Nephron progenitor cell (in vitro differentiated cells): ENCODE measurements around the gene COL25A1.
A peak's percentile ranks its signal among the peaks of the same experiment; 100 is the strongest.

Source experiments
- DNase-seq: peaks from one replicate; pipeline ENCODE4 v3.0.0; 2021
- H3K27ac Mint-ChIP-seq: 2 replicates; pipeline ENCODE4 v1.8.0; 2021; ENCODE audit warnings: mild to moderate bottlenecking, moderate library complexity, mixed read lengths
- H3K27me3 Mint-ChIP-seq: 2 replicates; pipeline ENCODE4 v1.8.0; 2021; ENCODE audit warnings: mild to moderate bottlenecking, low read depth, mixed read lengths; ENCODE audit not compliant: poor library complexity
- H3K36me3 Mint-ChIP-seq: 2 replicates; pipeline ENCODE4 v1.8.0; 2021; ENCODE audit warnings: low read depth, mixed read lengths
- H3K4me1 Mint-ChIP-seq: 2 replicates; pipeline ENCODE4 v1.8.0; 2021; ENCODE audit warnings: mixed read lengths
- H3K4me3 Mint-ChIP-seq: 2 replicates; pipeline ENCODE4 v1.8.0; 2021; ENCODE audit warnings: mild to moderate bottlenecking, moderate library complexity, mixed read lengths
- H3K9me3 Mint-ChIP-seq: 2 replicates; pipeline ENCODE4 v1.8.0; 2021; ENCODE audit warnings: mild to moderate bottlenecking, moderate library complexity, mixed read lengths
- TF ChIP-seq, protein P1 (sequence below): fragments of 200-600 bp; sonication (generic); IDR thresholded peaks from 2 replicates; pipeline ENCODE4 v1.5.0; 2021; ENCODE audit warnings: antibody characterized with exemption

The COL25A1 gene

DNA sequence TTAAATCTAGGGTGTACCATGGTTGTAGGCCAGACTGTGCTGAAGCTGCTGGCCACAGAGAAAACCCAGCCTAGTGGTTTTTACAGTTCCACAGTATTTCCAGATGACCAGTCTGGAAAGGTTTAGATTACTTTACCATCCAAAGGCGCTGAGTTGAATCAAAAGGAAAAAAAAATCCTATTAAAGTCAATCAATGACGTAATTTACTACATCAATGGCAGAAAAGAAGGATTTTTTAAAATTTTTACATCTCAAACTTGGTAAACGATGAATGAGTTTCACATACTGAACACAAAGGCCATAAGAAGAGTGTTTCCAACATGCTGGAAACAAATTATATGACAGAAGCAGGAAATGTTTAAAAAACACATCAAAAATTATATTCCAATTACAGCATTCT lies 409.0 kb downstream of the COL25A1 start:
- Mint-ChIP-seq H3K4me1 (peaks cover 75% of the 10 kb centered on the region), H3K36me3 (no peaks in the 10 kb centered on the region), H3K4me3 (no peak overlapping the region), H3K27ac (no peak overlapping the region), H3K27me3 (no peaks in the 10 kb centered on the region), H3K9me3 (no peaks in the 10 kb centered on the region)
- TF ChIP-seq, protein P1, sequence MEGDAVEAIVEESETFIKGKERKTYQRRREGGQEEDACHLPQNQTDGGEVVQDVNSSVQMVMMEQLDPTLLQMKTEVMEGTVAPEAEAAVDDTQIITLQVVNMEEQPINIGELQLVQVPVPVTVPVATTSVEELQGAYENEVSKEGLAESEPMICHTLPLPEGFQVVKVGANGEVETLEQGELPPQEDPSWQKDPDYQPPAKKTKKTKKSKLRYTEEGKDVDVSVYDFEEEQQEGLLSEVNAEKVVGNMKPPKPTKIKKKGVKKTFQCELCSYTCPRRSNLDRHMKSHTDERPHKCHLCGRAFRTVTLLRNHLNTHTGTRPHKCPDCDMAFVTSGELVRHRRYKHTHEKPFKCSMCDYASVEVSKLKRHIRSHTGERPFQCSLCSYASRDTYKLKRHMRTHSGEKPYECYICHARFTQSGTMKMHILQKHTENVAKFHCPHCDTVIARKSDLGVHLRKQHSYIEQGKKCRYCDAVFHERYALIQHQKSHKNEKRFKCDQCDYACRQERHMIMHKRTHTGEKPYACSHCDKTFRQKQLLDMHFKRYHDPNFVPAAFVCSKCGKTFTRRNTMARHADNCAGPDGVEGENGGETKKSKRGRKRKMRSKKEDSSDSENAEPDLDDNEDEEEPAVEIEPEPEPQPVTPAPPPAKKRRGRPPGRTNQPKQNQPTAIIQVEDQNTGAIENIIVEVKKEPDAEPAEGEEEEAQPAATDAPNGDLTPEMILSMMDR: no peak
- DNase-seq: no peak

DNA sequence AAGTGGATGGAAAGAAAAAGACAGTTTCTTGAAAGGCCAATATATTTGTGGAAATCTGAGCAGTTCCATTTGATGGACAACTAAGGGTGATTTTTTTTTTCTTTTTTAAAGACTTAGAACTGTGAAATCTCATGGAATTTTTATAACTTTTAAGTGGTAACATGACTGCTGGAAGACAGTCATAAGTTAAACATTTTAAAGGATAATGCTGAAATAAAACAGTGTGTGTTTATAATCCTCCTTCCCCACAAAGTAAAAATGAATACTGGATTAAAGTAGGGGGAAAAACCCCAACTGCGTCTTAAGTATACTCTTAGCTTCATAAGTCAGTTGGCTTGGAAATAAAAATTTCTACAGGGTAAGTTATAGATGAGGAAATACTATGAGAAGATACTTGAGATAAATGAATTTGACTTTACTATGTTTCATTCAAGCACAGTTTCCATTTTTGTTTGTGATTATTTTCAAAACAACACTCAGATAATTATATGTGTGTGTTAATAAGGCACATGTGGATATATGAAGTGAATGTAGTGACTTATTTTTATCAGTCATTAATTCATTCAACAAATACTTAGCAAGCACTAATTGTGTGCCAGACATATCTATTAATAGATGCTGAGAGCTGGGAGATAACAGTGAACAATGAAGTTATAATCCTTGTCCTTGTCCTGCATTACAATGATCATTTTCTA lies 410.4 kb downstream of the COL25A1 start:
- Mint-ChIP-seq H3K27ac (peak overlapping the region; percentile 34), H3K4me1 (peaks cover 61% of the 10 kb centered on the region), H3K4me3 (no peak overlapping the region), H3K9me3 (no peaks in the 10 kb centered on the region), H3K36me3 (no peaks in the 10 kb centered on the region), H3K27me3 (no peaks in the 10 kb centered on the region)
- TF ChIP-seq, protein P1: no peak
- no peak for DNase-seq

DNA sequence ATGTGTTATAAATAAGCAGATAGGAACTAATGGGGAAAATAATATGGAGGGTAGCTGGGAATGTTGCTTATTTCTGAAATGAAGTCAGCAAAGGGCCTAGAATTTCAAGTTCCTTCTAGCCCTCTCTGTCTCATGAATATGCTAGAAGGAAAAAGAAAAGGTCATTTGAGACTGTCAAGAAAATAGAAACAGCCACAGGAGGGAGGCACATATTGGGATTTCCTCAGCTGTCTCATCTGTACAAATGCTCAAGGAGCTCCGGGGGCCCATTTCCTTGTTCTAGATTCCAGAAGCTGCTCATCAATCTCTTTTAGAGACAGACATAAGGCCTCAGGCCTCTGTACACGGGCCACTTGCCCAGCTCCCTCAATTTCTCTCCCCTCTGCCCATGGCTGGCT lies 412.0 kb downstream of the COL25A1 start:
- no peaks in the 10 kb centered on the region for H3K36me3 Mint-ChIP-seq
- H3K27ac Mint-ChIP-seq: peak overlapping the region; percentile 95

DNA sequence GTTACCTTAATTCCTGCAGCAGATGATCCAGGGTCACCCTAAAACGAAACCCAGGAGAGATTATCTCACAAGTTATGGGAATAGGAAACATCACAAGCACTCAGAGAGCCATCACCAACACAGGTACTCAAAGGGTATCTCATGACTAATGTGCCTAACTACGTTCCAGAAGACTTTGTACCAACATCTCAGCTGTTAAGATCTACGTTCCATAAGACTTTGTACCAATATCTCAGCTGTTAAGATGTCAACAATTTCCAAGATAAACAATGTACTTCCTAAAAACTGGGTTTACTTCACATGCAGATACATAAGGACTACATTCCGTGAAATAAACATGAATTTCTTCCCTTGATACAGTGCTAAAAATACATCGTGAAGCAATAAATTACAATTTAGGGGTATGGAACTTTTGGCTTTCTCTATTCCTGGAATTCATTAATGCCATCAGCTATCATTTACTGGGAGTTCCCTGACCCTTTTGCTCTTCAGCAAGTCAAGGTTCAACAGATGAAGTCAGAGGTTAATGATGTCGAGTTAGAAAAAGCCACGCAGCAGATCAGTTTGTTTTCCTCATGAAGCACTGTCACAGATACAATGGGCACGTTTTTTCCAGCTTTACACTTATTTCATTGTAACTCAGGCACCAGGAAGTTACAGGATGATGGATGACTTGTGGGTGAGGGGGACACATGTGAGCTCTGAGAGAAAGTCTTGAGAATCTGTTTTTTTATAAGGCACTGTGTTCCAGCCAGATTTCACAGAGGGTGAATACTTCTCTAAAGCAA lies 412.6 kb downstream of the COL25A1 start:
- Mint-ChIP-seq H3K9me3 (no peaks in the 10 kb centered on the region), H3K27ac (peak overlapping the region; percentile 95), H3K36me3 (no peaks in the 10 kb centered on the region), H3K4me3 (no peak overlapping the region), H3K4me1 (peaks cover 49% of the 10 kb centered on the region), H3K27me3 (no peaks in the 10 kb centered on the region)
- TF ChIP-seq, protein P1: no peak
- peak; percentile 11 for DNase-seq

More for the DNA sequence above, 412.0 kb downstream of the COL25A1 start:
- Mint-ChIP-seq H3K9me3 (no peaks in the 10 kb centered on the region), H3K4me3 (no peak overlapping the region), H3K27me3 (no peaks in the 10 kb centered on the region), H3K4me1 (peaks cover 49% of the 10 kb centered on the region)
- no peak for DNase-seq
- TF ChIP-seq, protein P1: no peak

DNA sequence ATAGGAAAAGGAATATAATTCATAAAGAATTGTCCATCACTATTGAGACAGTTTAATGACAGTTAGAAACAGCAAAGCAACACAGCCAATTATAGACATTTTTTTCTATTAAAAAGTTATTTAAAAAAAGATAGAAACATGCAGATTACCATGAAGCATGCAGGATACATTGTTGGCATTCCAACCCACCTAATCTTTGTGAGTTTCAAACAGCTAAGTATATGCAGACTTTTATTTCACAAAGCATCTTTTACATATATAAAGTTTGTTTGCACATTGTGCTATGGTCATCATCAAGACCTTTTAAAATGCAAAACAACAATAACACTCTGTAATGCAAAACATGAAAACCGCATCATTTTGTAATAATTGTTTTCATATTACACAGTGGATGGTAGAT lies 413.7 kb downstream of the COL25A1 start:
- H3K4me3 Mint-ChIP-seq: no peak overlapping the region
- DNase-seq: no peak
- no peak overlapping the region for H3K27ac Mint-ChIP-seq
- H3K4me1 Mint-ChIP-seq: peaks cover 49% of the 10 kb centered on the region
- no peaks in the 10 kb centered on the region for H3K36me3 Mint-ChIP-seq
- no peaks in the 10 kb centered on the region for H3K9me3 Mint-ChIP-seq
- H3K27me3 Mint-ChIP-seq: no peaks in the 10 kb centered on the region
- TF ChIP-seq, protein P1: no peak
